Measurements from ENCODE around the gene TM9SF1. TPM values are rescaled to one million over a fixed set of nuclear protein-coding genes. Genes with fewer than 3 reads are reported as not detected.

TM9SF1 gene
- total and polyA plus RNA-seq, 10 of the 15 experiments (the other 5 are each of a cell fraction or from before 2014, with no cell fraction given) = 7.2 to 39.2 (median 17.6) TPM

GRCh38 chr14:24141097-24141880, 54.0 kb downstream of the TM9SF1 start, which contains the start of gene EMC9 (continued):
- TF ChIP-seq PRDM15 (CRISPR knock-in tag; IDR thresholded peaks at IDR 0.05) (no peak), SIX5 (IDR thresholded peaks at IDR 0.05; ENCODE audit: low read depth, low read length, severe bottlenecking) (no peak), ZBTB40 (IDR thresholded peaks at IDR 0.05; ENCODE audit: borderline replicate concordance) (peak; percentile 79; the same call in 1 of the 2 replicates)
- TF ChIP-seq, protein P1, sequence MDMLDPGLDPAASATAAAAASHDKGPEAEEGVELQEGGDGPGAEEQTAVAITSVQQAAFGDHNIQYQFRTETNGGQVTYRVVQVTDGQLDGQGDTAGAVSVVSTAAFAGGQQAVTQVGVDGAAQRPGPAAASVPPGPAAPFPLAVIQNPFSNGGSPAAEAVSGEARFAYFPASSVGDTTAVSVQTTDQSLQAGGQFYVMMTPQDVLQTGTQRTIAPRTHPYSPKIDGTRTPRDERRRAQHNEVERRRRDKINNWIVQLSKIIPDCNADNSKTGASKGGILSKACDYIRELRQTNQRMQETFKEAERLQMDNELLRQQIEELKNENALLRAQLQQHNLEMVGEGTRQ (IDR thresholded peaks at IDR 0.05; ENCODE audit: borderline replicate concordance, low read depth, low read length) = peak; percentile 52

Data from GM12878 (cell line).